SU-DHL-6 (cell line): ENCODE data around the gene EEF2KMT.

Experiments
- H2AFZ ChIP-seq: fragments of 200-600 bp; sonication (generic); 2 replicates; pipeline ENCODE4 v1.6.1; 2014; ENCODE audit warnings: low read depth, mild to moderate bottlenecking, moderate library complexity, mixed read lengths, antibody characterized with exemption, low read length; ENCODE audit not compliant: severe bottlenecking
- H3F3A ChIP-seq: fragments of 200-600 bp; shearing (Covaris generic); 2 replicates; pipeline ENCODE4 v1.6.0; 2016; ENCODE audit warnings: antibody characterized with exemption, mild to moderate bottlenecking; ENCODE audit not compliant: insufficient read depth
- H3K27ac ChIP-seq: fragments of 200-600 bp; sonication (generic); 2 replicates; pipeline ENCODE4 v1.5.1; 2016; ENCODE audit warnings: low read depth, mild to moderate bottlenecking, low read length, moderate library complexity, mixed read lengths
- H3K27me3 ChIP-seq: fragments of 200-600 bp; sonication (generic), shearing (Covaris generic); 2 replicates; pipeline ENCODE4 v1.6.0; 2014; ENCODE audit warnings: mild to moderate bottlenecking, low read length
- H3K36me3 ChIP-seq: fragments of 200-600 bp; sonication (generic); 2 replicates; pipeline ENCODE4 v1.6.1; 2014; ENCODE audit warnings: mild to moderate bottlenecking, low read length, mixed read lengths
- H3K4me2 ChIP-seq: fragments of 300-600, 200-600 bp; shearing (Covaris generic), sonication (generic); 2 replicates; pipeline ENCODE4 v1.6.0; 2014; ENCODE audit warnings: low read length, low read depth, mild to moderate bottlenecking; ENCODE audit not compliant: poor library complexity, severe bottlenecking
- H3K4me3 ChIP-seq: fragments of 200-600 bp; sonication (generic); 2 replicates; pipeline ENCODE4 v1.5.1; 2014; ENCODE audit warnings: antibody characterized with exemption, low read length, mild to moderate bottlenecking, mixed read lengths; ENCODE audit not compliant: insufficient read depth, poor library complexity, severe bottlenecking
- H3K79me2 ChIP-seq: fragments of 200-600 bp; sonication (generic); 2 replicates; pipeline ENCODE4 v1.6.1; 2014; ENCODE audit warnings: mild to moderate bottlenecking, low read length, moderate library complexity; ENCODE audit not compliant: insufficient read depth
- H3K9ac ChIP-seq: fragments of 200-600 bp; sonication (generic); 2 replicates; pipeline ENCODE4 v1.7.0; 2014; ENCODE audit warnings: mild to moderate bottlenecking, low read length
- H3K9me2 ChIP-seq: fragments of 200-600 bp; sonication (generic); replicated peaks from 2 replicates; pipeline ENCODE4 v1.6.1; 2014; ENCODE audit warnings: low read length; ENCODE audit not compliant: insufficient read depth
- H3K9me3 ChIP-seq: fragments of 200-600 bp; sonication (generic); 2 replicates; pipeline ENCODE4 v1.6.1; 2014; ENCODE audit warnings: low read length, mixed read lengths; ENCODE audit not compliant: insufficient read depth
- H4K20me1 ChIP-seq: fragments of 200-600 bp; sonication (generic); 2 replicates; pipeline ENCODE4 v1.6.1; 2014; ENCODE audit warnings: low read depth, mild to moderate bottlenecking, antibody characterized with exemption, low read length, moderate library complexity, mixed read lengths
- EZH2phosphoT487 ChIP-seq: fragments of 200-600 bp; sonication (generic), shearing (Covaris generic); conservative IDR thresholded peaks from 2 replicates; pipeline ENCODE4 v1.6.1; 2018; ENCODE audit warnings: mild to moderate bottlenecking, antibody characterized with exemption, low read length, moderate library complexity, mixed read lengths
- TF ChIP-seq, protein P1 (sequence below): fragments of 200-600 bp; sonication (generic); IDR thresholded peaks from one replicate; pipeline ENCODE4 v1.5.1; 2017; ENCODE audit warnings: antibody characterized with exemption, mild to moderate bottlenecking, low read length, moderate library complexity; ENCODE audit not compliant: insufficient read depth, poor library complexity, severe bottlenecking

EEF2KMT gene

GRCh38 chr16:5069048-5069447, 28.5 kb downstream of the EEF2KMT start:
- H3K4me3 ChIP-seq = no peak overlapping the region
- no peak for TF ChIP-seq EZH2phosphoT487
- TF ChIP-seq, protein P1, sequence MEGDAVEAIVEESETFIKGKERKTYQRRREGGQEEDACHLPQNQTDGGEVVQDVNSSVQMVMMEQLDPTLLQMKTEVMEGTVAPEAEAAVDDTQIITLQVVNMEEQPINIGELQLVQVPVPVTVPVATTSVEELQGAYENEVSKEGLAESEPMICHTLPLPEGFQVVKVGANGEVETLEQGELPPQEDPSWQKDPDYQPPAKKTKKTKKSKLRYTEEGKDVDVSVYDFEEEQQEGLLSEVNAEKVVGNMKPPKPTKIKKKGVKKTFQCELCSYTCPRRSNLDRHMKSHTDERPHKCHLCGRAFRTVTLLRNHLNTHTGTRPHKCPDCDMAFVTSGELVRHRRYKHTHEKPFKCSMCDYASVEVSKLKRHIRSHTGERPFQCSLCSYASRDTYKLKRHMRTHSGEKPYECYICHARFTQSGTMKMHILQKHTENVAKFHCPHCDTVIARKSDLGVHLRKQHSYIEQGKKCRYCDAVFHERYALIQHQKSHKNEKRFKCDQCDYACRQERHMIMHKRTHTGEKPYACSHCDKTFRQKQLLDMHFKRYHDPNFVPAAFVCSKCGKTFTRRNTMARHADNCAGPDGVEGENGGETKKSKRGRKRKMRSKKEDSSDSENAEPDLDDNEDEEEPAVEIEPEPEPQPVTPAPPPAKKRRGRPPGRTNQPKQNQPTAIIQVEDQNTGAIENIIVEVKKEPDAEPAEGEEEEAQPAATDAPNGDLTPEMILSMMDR = no peak
- H3K9ac ChIP-seq = no peak overlapping the region
- H2AFZ ChIP-seq = no peak overlapping the region
- H3K79me2 ChIP-seq = peaks cover 19% of the 10 kb centered on the region; the same call in 1 of the 2 replicates
- H4K20me1 ChIP-seq = no peaks in the 10 kb centered on the region
- H3K27me3 ChIP-seq = no peaks in the 10 kb centered on the region
- H3K9me3 ChIP-seq = no peaks in the 10 kb centered on the region
- no peaks in the 10 kb centered on the region for H3K9me2 ChIP-seq
- no peaks in the 10 kb centered on the region for H3F3A ChIP-seq
- no peaks in the 10 kb centered on the region for H3K36me3 ChIP-seq
- H3K27ac ChIP-seq = no peak overlapping the region
- no peak overlapping the region for H3K4me2 ChIP-seq

DNA sequence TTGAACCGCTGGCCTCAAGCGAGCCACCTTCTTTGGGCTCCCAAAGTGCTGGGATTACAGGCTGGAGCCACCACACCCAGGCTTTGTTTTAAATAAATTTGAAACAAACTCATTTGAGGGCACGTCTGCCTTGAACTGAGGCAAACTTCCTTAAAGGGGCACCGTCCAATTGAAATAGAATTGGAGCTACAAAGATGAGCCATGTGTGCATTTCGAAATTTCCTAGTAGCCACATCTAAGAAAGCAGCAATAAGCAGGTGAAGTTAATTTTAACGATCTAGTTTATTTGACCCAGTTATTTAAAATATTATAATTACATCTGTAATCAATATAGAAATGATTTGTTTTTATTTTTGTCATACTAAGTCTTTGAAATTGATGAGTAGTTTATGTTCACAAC, 31.1 kb downstream of the EEF2KMT start:
- Histone ChIP-seq H3K4me3 (no peak overlapping the region), H3K27ac (no peak overlapping the region), H3K9me3 (no peaks in the 10 kb centered on the region), H3K9ac (no peak overlapping the region), H3K27me3 (no peaks in the 10 kb centered on the region), H3K4me2 (no peak overlapping the region), H3K9me2 (no peaks in the 10 kb centered on the region), H3K36me3 (no peaks in the 10 kb centered on the region), H2AFZ (no peak overlapping the region), H3F3A (no peaks in the 10 kb centered on the region), H4K20me1 (no peaks in the 10 kb centered on the region), H3K79me2 (no peaks in the 10 kb centered on the region)
- TF ChIP-seq, protein P1 = no peak
- TF ChIP-seq EZH2phosphoT487 = no peak

GRCh38 chr16:5065813-5066212, 31.8 kb downstream of the EEF2KMT start, which contains the start of gene C16orf89:
Gene C16orf89, minus strand, starts transcription at chr16:5065956. Its CDS starts 48 bp downstream, at chr16:5065908.
- Histone ChIP-seq H3K27ac (no peak within 1 kb of the TSS), H3K9me2 (no peaks in the 10 kb centered on the region), H3K4me2 (no peak within 1 kb of the TSS), H2AFZ (no peak within 1 kb of the TSS), H3K79me2 (no peaks in the 10 kb centered on the region), H3F3A (no peaks in the 10 kb centered on the region), H3K9ac (no peak within 1 kb of the TSS), H3K27me3 (no peaks in the 10 kb centered on the region), H4K20me1 (no peaks in the 10 kb centered on the region), H3K9me3 (no peaks in the 10 kb centered on the region), H3K4me3 (no peak within 1 kb of the TSS), H3K36me3 (no peaks in the 10 kb centered on the region)
- TF ChIP-seq EZH2phosphoT487 = no peak
- TF ChIP-seq, protein P1 = no peak

DNA sequence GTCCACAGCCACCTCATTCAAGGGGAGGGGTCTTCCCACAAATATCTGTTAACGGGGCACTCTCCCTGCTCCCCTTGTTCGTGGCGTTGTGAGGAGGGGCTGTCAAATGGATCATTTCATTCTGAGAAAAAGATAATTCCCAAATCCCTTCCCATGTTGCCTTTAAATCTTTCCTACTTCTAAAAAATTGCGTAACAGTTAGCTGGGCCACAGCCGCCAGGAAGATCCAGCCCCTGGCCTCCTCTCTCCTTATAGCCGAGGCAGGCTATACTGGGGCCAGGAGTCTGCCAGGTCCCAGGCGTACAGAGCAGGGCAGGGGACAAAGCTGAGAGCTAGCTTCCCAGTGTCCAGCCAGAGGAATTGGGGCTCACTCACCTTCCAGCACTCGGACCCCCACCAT, 32.3 kb downstream of the EEF2KMT start:
- Histone ChIP-seq H3K9me2 (no peaks in the 10 kb centered on the region), H3K9ac (no peak overlapping the region), H4K20me1 (no peaks in the 10 kb centered on the region), H2AFZ (no peak overlapping the region), H3K4me2 (no peak overlapping the region), H3K9me3 (no peaks in the 10 kb centered on the region), H3K79me2 (no peaks in the 10 kb centered on the region), H3K27ac (no peak overlapping the region), H3K27me3 (no peaks in the 10 kb centered on the region), H3K4me3 (no peak overlapping the region), H3K36me3 (no peaks in the 10 kb centered on the region), H3F3A (no peaks in the 10 kb centered on the region)
- no peak for TF ChIP-seq EZH2phosphoT487
- TF ChIP-seq, protein P1 = no peak
